TTC549 (cell line): ENCODE data around the gene UNC5C.

Source experiments
- FAIRE-seq: peaks from 2 replicates; lab custom pipeline; 2012; peaks lifted over from hg19 to GRCh38; lab: Jason Lieb, UNC

The UNC5C gene

DNA sequence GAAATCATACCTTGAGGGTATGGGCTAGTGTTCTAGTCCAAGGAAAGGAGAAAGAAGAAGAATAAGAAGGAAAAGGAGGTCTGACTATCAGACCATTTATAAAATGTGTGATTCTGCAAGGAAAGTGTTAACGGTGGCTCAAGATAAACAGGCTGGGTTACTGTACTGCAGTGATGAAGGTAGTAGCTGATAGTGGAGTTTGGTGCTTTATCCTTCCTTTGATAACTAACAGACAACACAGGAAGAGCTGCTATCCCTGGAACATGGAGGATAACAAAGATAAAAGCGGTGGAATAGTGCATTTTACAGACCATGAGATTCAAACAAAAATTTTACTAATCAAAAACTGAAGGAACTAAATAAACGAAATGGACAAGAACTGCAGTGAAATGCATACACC is 2.6 kb downstream of the UNC5C start:
- no peak for FAIRE-seq

DNA sequence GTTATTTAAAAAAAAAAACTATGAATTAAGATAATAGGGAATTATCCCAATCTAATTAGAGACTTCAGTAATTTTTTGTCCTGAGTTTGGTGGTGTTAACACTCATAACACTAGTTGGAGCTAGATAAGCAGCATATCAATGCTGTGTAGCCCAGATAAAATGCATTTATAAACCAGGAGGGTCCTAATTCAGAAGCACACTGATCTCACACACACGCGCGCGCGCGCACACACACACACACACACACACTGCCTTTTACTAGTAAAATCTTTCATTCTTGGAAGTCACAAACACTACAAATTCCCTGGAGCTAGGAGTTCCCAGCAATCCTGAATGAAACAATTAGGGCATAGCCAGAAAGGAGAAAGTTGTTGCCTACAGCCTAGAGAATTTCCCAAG is 3.2 kb downstream of the UNC5C start:
- no peak for FAIRE-seq

DNA sequence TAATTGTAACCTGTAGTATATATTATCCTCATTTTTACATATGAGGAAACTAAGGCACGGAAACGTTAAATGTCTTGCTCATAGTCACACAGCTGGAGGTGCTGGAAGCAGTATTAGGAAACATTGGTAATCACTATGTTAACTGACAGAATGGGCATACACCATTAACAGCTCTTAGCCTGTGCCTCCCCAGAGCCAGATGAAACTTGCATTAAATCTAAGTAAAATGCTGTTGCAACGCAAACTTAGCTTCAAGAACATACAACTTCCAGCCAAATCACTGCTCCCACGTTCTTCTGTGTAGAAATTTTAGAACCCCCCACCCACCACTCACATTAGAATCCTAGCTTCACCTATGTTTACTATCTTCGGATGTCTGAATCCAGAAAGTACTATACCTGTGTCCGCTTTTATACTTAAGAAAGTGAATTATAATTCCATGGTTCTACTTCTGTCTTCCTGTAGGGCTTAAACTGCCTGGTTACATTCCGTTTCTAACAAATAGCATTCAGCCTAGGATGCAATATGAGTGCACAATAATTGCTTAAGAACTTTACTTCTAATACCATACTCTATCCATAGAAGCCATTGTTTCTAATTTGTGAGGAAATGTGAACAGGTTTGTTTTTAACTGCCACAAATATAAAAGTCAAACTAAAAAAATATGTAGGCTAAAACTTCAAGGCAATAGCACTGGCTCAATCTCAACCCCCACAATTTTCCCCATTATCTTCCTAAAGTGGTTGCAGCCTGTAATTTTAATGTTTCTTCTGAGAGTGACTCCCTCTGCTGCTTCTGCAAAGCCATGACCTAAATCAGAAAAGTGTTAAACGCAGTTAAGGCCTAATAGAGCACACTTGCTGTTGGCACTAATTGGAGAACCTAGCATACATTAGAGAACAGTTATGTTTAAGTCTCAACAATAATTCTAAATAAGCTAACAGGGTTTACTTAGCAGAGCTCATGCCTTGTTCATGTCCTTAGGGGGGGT is 4.4 kb downstream of the UNC5C start:
- no peak for FAIRE-seq

- no peak for FAIRE-seq
Measured at GRCh38 chr4:95541889-95542607, 6.7 kb downstream of the UNC5C start.

- no peak for FAIRE-seq
Measured at GRCh38 chr4:95541094-95541493, 7.7 kb downstream of the UNC5C start.

- FAIRE-seq: no peak
Measured at GRCh38 chr4:95540227-95540626, 8.5 kb downstream of the UNC5C start.

GRCh38 chr4:95539106-95539505 is 9.7 kb downstream of the UNC5C start:
- no peak for FAIRE-seq

- no peak for FAIRE-seq
Measured at GRCh38 chr4:95537863-95538488, 10.8 kb downstream of the UNC5C start.

DNA sequence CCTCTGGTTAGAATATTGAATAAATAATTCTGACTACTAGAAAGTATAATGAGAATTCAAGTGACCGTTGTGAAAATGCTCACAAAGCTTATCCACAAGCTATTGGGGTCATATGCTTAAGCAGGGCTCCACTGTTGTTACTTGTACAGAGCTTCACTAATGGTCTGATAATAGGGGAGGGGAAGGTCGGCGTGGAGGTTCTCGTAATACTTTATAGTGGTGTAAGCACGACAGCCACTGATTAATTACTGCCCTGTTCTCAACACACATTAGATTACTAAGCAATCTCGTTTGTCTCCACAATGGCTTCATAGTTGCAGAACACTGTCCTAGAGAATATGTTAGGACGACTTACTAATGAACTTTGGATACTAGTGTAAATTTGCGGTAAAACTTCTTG is 11.6 kb downstream of the UNC5C start:
- FAIRE-seq: no peak

GRCh38 chr4:95536650-95537049 is 12.1 kb downstream of the UNC5C start:
- FAIRE-seq: no peak

DNA sequence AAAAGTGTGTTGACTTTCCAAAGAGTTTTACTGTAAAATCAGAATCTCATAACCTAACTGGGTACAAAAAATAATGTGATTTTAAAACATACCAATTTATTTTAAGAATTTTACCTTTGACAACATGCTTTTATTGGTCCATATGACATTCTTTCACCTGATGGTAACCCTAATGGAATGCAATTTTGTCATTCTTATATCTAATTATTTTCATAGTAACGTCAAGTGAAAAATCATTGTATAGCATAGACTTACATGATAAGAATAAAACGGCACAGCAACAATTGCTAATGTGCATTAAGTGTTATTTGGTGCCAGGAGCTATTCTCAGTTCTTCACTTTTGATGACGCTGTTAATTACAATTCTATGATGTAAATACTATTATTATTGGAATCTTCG is 13.6 kb downstream of the UNC5C start:
- no peak for FAIRE-seq

DNA sequence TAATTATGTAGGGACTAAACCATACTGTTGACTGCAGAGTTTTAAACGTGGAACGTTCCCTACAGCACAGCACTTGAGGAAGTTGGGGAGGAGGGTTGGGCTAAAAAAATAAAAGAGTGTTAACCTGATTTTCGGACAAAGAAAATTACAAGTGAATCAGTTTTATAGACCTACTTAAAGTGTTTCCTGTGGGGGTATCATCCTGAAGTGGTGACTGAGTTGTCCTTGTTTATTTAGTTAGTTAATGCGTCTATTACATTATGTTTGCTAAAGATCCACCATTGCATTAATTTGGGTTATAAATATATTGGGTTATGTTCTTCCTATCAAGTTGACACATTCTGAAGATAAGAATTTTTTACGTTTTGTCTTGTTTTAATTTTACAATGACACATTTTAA is 14.7 kb downstream of the UNC5C start:
- no peak for FAIRE-seq

DNA sequence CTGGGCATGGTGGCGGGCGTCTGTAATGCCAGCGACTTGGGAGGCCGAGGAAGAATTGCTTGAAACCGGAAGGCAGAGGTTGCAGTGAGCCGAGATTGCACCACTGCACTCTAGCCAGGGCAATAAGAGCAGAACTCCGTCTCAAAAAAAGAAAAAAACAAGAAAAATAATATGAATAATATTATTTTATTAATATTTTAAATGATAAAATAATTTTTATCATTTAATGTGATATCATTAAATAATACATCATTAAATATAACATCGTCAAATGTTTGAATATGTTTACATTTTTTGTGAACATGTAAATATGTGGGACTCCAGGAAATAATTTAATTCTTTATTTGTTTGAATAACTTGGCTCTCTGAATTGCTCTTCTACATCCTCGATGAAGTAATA is 15.5 kb downstream of the UNC5C start:
- no peak for FAIRE-seq

GRCh38 chr4:95532305-95532704 is 16.5 kb downstream of the UNC5C start:
- FAIRE-seq: no peak

- FAIRE-seq: no peak
Measured at GRCh38 chr4:95531141-95531540, 17.6 kb downstream of the UNC5C start.

GRCh38 chr4:95529946-95530345 is 18.8 kb downstream of the UNC5C start:
- FAIRE-seq: no peak

DNA sequence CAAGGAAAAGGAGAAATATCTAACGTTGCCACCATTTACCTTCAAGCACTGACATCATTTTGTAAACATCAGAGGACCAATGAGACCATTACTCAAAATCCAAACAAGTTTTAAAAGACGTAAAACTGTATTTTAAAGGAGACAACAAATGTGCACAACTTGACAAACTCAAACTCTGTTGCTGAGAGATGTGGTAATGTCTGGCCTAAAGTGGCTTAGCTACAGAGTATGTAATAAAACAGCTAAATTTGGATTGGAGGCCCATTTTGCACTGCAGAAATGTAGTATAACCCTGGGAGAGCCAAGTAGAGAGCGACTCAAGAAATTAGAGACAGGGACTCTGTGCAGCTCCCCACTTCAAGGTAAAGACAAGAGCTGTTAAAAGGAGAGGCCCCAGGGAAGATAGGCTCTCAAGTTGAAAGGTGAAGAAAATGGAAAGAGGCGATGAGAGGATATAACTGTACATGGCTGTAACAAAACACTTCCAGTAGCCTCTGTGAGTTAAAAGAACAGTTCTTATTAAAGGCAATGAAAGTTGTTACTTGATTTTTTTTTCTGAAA is 20.3 kb downstream of the UNC5C start:
- no peak for FAIRE-seq

- no peak for FAIRE-seq
Measured at GRCh38 chr4:95526075-95526474, 22.7 kb downstream of the UNC5C start.

DNA sequence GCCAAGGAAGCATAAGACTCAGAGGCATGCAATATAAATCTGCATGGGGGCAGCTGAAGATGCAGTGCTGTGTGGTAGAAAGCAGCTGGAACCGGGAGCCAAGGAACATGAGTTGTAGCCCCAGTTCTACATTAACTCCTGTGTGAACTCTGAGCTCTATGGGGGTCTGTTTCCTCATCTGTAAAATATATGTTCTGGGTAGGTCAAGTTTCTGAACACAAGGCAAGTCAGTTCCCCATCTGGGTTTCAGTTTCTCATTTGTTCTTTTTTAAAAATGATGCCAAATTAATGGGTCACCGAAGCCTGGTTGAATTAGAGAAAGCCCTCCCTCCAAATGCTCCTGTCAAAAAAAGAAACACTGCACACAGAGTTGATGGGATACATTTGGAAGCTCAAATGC is 24.0 kb downstream of the UNC5C start:
- no peak for FAIRE-seq

DNA sequence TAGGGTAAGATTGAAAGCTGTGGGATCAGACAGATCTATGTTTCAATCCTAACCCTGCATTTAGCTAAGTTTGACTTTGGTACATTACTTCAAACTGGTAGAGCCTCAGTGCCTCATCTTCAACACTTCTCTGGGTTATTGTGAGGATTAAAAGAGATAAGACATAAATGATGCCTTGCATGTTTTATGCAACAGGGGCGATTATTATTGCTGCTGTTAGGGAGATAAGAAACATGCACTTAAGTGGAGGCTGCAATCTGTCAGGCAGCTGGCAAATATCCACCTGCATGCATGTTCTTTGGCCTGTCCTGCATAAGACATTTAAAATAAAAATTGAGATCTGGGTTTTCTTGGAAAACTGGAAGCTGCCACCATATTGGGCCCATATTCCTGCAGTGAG is 24.6 kb downstream of the UNC5C start:
- FAIRE-seq: no peak

GRCh38 chr4:95522682-95523530 is 25.9 kb downstream of the UNC5C start:
- FAIRE-seq: no peak
